ENCODE data around the gene PHC3. TPM values are rescaled to one million over a fixed set of nuclear protein-coding genes. Genes with fewer than 3 reads are reported as not detected.

Gene PHC3
- total and polyA plus RNA-seq, 2 of the 13 experiments (the other 11 are each of a cell fraction or from before 2014, with no cell fraction given), result 24.1 to 49.0 TPM

DNA sequence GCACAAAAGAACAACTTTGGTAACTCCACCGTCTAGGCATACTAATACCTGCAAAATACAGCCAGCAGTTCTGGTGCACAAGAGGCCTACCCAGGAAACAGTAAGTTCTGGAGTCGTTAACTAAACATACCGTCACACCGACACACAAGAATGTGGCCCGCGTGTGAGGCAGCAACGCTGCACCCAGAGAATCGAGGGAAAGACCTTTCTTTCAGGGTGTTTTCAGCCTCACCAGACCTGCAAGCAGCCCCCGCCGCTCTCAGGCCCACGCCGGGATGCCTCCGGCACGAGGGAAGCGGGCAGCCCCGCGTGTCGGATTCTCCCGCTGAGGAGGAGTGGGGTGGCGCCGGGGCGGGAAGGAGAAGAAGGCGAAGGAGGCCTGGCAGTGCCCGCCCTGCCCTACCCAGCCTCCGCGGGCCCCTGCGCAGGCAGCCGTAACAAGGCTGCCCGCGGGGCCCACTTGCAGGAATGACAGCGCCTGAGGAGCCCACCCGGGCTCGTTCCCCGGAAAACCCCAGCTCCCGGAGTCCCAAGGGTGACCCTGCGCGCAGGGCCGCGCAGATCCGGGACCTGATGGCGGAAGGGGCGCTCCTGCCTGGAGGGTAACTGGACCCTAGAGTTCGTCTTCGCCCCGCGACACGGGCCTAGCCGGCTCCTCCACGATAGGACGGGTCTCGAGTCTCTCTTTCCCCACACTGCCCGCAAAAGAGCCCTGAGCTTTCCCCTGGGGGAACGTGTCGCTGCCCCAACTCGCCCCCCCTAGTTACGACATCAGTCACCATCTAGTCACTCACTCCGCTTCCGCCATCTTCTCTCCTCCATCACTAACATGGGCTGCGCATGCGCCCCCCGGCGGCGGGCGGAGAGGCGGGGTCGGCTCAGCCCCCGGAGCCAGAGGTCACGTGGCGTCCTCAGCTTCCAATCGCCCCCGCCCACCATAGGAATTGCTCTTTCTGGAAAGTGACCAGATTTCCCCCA lies at the start of gene PHC3 (continued):
- peak; percentile 39 for TF ChIP-seq BCL3 (CRISPR knock-in tag; IDR thresholded peaks at IDR 0.05)
- no peak for TF ChIP-seq FOXP4 (CRISPR knock-in tag; IDR thresholded peaks at IDR 0.05)
- peak; percentile 79 for TF ChIP-seq UBTF (CRISPR knock-in tag; IDR thresholded peaks at IDR 0.05)
- no peak for TF ChIP-seq GABPA (IDR thresholded peaks at IDR 0.05; ENCODE audit: low read depth, low read length)
- no peak; the same call in 1 of the 2 replicates for TF ChIP-seq GABPA (CRISPR knock-in tag; IDR thresholded peaks at IDR 0.05; ENCODE audit: low read depth)
- TF ChIP-seq CREB1 (IDR thresholded peaks at IDR 0.05), result 0 out of 2 replicates have a peak, but pooled peaks have one; percentile 28
- TF ChIP-seq CREB1 (CRISPR knock-in tag; IDR thresholded peaks at IDR 0.05), result no peak
- no peak for TF ChIP-seq ZSCAN5A (CRISPR knock-in tag; IDR thresholded peaks at IDR 0.05; ENCODE audit: borderline replicate concordance)
- TF ChIP-seq ZNF264 (CRISPR knock-in tag; IDR thresholded peaks at IDR 0.05), result 0 out of 2 replicates have a peak, but pooled peaks have one; percentile 39
- TF ChIP-seq, protein P1, sequence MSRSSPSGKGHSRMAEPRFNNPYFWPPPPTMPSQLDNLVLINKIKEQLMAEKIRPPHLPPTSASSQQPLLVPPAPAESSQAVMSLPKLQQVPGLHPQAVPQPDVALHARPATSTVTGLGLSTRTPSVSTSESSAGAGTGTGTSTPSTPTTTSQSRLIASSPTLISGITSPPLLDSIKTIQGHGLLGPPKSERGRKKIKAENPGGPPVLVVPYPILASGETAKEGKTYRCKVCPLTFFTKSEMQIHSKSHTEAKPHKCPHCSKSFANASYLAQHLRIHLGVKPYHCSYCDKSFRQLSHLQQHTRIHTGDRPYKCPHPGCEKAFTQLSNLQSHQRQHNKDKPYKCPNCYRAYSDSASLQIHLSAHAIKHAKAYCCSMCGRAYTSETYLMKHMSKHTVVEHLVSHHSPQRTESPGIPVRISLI (CRISPR knock-in tag; IDR thresholded peaks at IDR 0.05; ENCODE audit: borderline replicate concordance), result no peak; the same call in 1 of the 2 replicates
- no peak for TF ChIP-seq DR1 (CRISPR knock-in tag; IDR thresholded peaks at IDR 0.05)
- no peak for TF ChIP-seq ZNF333 (CRISPR knock-in tag; IDR thresholded peaks at IDR 0.05; ENCODE audit: borderline replicate concordance)
- TF ChIP-seq NR2F2 (IDR thresholded peaks at IDR 0.05; ENCODE audit: borderline replicate concordance, low read depth), result no peak
- no peak for TF ChIP-seq RBAK (CRISPR knock-in tag; IDR thresholded peaks at IDR 0.05)
- peak; percentile 67 for TF ChIP-seq GABPB1 (CRISPR knock-in tag; IDR thresholded peaks at IDR 0.05)
